OCI-LY7 (cell line): Measurements from ENCODE around the gene ARL4A.

ENCODE experiments used
- CTCF ChIP-seq: fragments of 200-600 bp; sonication (generic); conservative IDR thresholded peaks from 2 replicates; pipeline ENCODE4 v1.5.1; 2014; ENCODE audit warnings: mild to moderate bottlenecking, antibody characterized with exemption, low read length, moderate library complexity, mixed read lengths
- EZH2phosphoT487 ChIP-seq: fragments of 200-600 bp; sonication (generic); IDR thresholded peaks from 2 replicates; pipeline ENCODE4 v1.6.1; 2018; ENCODE audit warnings: low read depth, borderline replicate concordance, mild to moderate bottlenecking, mixed run types, antibody characterized with exemption, low read length, moderate library complexity, mixed read lengths

- TF ChIP-seq CTCF: no peak
- no peak for TF ChIP-seq EZH2phosphoT487
Measured at GRCh38 chr7:12714379-12714737, 26.9 kb downstream of the ARL4A start.
